Tibial nerve (tissue), 4 donors: ENCODE results near the gene DHX34.

Experiments
- EP300 ChIP-seq, 2 donors: sonication (generic); formaldehyde crosslinking; IDR thresholded peaks; one replicate each; pipeline ENCODE4 v1.6.1; 2017; ENCODE audit warnings: antibody characterized with exemption in 2 of 2, mild to moderate bottlenecking in 1 of 2
- POLR2A ChIP-seq, 2 donors: fragments of 450-650 bp; IDR thresholded peaks; one replicate each; pipeline ENCODE4 v1.6.1; 2017; ENCODE audit warnings: antibody characterized with exemption in 2 of 2, mild to moderate bottlenecking in 2 of 2, moderate library complexity in 2 of 2
- TF ChIP-seq, protein P1 (sequence below), 5 experiments: fragments of 200-600 bp in 3 of 5; fragments of 450-650 bp in 2 of 5; sonication (generic) in 3 of 5; IDR thresholded peaks; one replicate each; pipeline ENCODE4 v1.5.1; 2016 to 2019; ENCODE audit warnings: antibody characterized with exemption in 5 of 5, mild to moderate bottlenecking in 3 of 5, moderate library complexity in 2 of 5

DNA sequence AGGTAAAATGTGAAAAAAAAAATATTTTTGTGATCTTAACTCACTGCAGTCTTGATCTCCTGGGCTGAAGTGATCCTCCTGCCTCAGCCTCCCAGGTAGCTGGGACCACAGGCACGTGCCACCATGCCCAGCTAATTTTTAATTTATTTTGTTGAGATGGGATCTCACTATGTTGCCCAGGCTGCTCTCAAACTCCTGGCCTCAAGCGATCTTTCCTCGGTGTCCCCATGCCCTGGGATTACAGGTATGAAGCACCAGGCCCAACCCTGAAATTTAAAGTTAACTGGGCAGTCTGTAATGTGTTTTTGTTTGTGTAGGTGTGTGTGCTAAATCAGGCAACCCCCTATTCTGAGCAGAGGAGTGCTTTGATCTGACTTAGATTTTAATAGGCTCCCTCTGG lies 42.8 kb upstream of the DHX34 start:
- TF ChIP-seq, protein P1, sequence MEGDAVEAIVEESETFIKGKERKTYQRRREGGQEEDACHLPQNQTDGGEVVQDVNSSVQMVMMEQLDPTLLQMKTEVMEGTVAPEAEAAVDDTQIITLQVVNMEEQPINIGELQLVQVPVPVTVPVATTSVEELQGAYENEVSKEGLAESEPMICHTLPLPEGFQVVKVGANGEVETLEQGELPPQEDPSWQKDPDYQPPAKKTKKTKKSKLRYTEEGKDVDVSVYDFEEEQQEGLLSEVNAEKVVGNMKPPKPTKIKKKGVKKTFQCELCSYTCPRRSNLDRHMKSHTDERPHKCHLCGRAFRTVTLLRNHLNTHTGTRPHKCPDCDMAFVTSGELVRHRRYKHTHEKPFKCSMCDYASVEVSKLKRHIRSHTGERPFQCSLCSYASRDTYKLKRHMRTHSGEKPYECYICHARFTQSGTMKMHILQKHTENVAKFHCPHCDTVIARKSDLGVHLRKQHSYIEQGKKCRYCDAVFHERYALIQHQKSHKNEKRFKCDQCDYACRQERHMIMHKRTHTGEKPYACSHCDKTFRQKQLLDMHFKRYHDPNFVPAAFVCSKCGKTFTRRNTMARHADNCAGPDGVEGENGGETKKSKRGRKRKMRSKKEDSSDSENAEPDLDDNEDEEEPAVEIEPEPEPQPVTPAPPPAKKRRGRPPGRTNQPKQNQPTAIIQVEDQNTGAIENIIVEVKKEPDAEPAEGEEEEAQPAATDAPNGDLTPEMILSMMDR (IDR thresholded peaks at IDR 0.05): no peak
- TF ChIP-seq POLR2A (IDR thresholded peaks at IDR 0.05): no peak
- TF ChIP-seq EP300 (IDR thresholded peaks at IDR 0.05): no peak
